A549 (cell line): ENCODE results near the gene PSMB8. TPM values are rescaled to one million over a fixed set of nuclear protein-coding genes. Genes with fewer than 3 reads are reported as not detected.
A peak's percentile ranks its signal among the peaks of the same experiment; 100 is the strongest.

ENCODE experiments used
- ATAC-seq, 2 experiments: fragments of 200-7000 bp in 1 of 2; fragments of >200 bp in 1 of 2; cut with Nextera tagmentation in 1 of 2; cut with Tn5 transposase in 1 of 2; 3 replicates each; pipeline versions ENCODE4 v1.8.0 to v1.9.1; 2018 to 2020; ENCODE audit warnings: mild to moderate bottlenecking in 1 of 2, moderate library complexity in 1 of 2
- CTCF ChIA-PET: fragments of 300-600 bp; sonication (Branson Sonifier 250); formaldehyde crosslinking; extraction: SDS; loops from one replicate; lab custom pipeline; 2021; ENCODE audit warnings: antibody characterized with exemption, inconsistent platforms; lab: Yijun Ruan, JAX
- POLR2A ChIA-PET: fragments of 350-600 bp; formaldehyde crosslinking; extraction: SDS; loops from one replicate; lab custom pipeline; 2021; ENCODE audit warnings: antibody characterized with exemption, inconsistent platforms; lab: Yijun Ruan, JAX
- DNase-seq, 2 experiments: peaks; one replicate each; pipeline versions ENCODE4 v3.0.0 to v3.0.0-alpha.2; 2011 to 2016; ENCODE audit warnings: low read depth in 1 of 2, low spot score in 1 of 2
- FAIRE-seq: peaks from 2 replicates; lab custom pipeline; 2011; peaks lifted over from hg19 to GRCh38; lab: Jason Lieb, UNC
- H3K27ac ChIP-seq, 2 experiments: fragments of >200 bp; sonication (Bioruptor Twin); formaldehyde crosslinking; 3 replicates each; pipeline ENCODE4 v1.5.1; 2016 to 2017
- H3K4me1 ChIP-seq: fragments of >200 bp; sonication (Bioruptor Twin); formaldehyde crosslinking; 3 replicates; pipeline ENCODE4 v1.6.1; 2016
- H3K4me2 ChIP-seq: fragments of >200 bp; sonication (Bioruptor Twin); formaldehyde crosslinking; 3 replicates; pipeline ENCODE4 v1.6.1; 2016
- H3K4me3 ChIP-seq: fragments of >200 bp; sonication (Bioruptor Twin); formaldehyde crosslinking; 3 replicates; pipeline ENCODE4 v1.5.1; 2016
- H3K9me3 ChIP-seq: fragments of >200 bp; sonication (Bioruptor Twin); formaldehyde crosslinking; 3 replicates; pipeline ENCODE4 v1.6.1; 2016
- CTCF ChIP-seq: fragments of >200 bp; sonication (Bioruptor Twin); formaldehyde crosslinking; IDR thresholded peaks from 3 replicates; pipeline ENCODE4 v1.5.1; 2016
- ELK1 ChIP-seq: fragments of 150-350 bp; IDR thresholded peaks from 2 replicates; pipeline ENCODE4 v1.6.1; 2014; ENCODE audit warnings: low read depth, mild to moderate bottlenecking, low read length
- FOSB ChIP-seq: fragments of 250-450 bp; sonication (Bioruptor Pico); IDR thresholded peaks from 2 replicates; pipeline ENCODE4 v1.5.0; 2020; ENCODE audit warnings: mild to moderate bottlenecking, moderate library complexity
- FOXS1 ChIP-seq: fragments of 250-450 bp; sonication (Bioruptor Pico); IDR thresholded peaks from 2 replicates; pipeline ENCODE4 v1.5.0; 2020; ENCODE audit warnings: mild to moderate bottlenecking, moderate library complexity
- GATA3 ChIP-seq: IDR thresholded peaks from 2 replicates; pipeline ENCODE4 v1.6.1; 2012; ENCODE audit warnings: borderline replicate concordance
- HDAC2 ChIP-seq: fragments of 200-600 bp; sonication (generic); IDR thresholded peaks from 2 replicates; pipeline ENCODE4 v1.6.1; 2016
- HES2 ChIP-seq: fragments of >200 bp; sonication (Bioruptor Twin); formaldehyde crosslinking; IDR thresholded peaks from 2 replicates; pipeline ENCODE4 v1.6.1; 2016
- KDM1A ChIP-seq: fragments of 200-600 bp; sonication (generic); IDR thresholded peaks from 2 replicates; pipeline ENCODE4 v1.6.1; 2016; ENCODE audit warnings: low read depth, mild to moderate bottlenecking
- KDM5A ChIP-seq: fragments of 200-600 bp; sonication (generic); IDR thresholded peaks from 2 replicates; pipeline ENCODE4 v1.6.1; 2016; ENCODE audit warnings: antibody characterized with exemption, mild to moderate bottlenecking
- MAFK ChIP-seq: fragments of 450-650 bp; IDR thresholded peaks from 2 replicates; pipeline ENCODE4 v1.6.1; 2014; ENCODE audit not compliant: partially characterized antibody
- MAX ChIP-seq: IDR thresholded peaks from 2 replicates; pipeline ENCODE4 v1.6.1; 2012
- PBX3 ChIP-seq: IDR thresholded peaks from 2 replicates; pipeline ENCODE4 v1.6.1; 2012
- RARB ChIP-seq: fragments of 250-450 bp; sonication (Bioruptor Pico); IDR thresholded peaks from 2 replicates; pipeline ENCODE4 v1.8.0; 2021; ENCODE audit warnings: mild to moderate bottlenecking, moderate library complexity
- WGBS: methylation state at CpG from one replicate; pipeline ENCODE4 v1.1.6; 2017; ENCODE audit errors: missing lambda C conversion rate; 5-methylcytosine and 5-hydroxymethylcytosine counted together
- polyA plus RNA-seq, 4 experiments: library from polyadenylated mRNA; depleted of rRNA in 3 of 4; stranded (reverse); fragments of >200 nt; fragmentation: RNase III in 1 of 4; extraction: RNeasy Plus Mini Kit Qiagen cat#74134 plus additional on column Dnase treatment in 1 of 4; gene quantifications; 2 replicates in 3 of 4; 3 replicates in 1 of 4; pipeline ENCODE4 v1.2.3, GENCODE V29; 2011 to 2017

PSMB8 gene
- polyA plus RNA-seq, 2 of the 4 experiments (the other 2 are of a cell fraction): 14.6 to 20.2 TPM

GRCh38 chr6:32860674-32861073 is 16.8 kb upstream of the PSMB8 start (continued):
- no peak for TF ChIP-seq CTCF
- no peak for TF ChIP-seq KDM1A
- TF ChIP-seq, all 56 proteins: peak for 0

- ATAC-seq (no peak), DNase-seq (no peak), FAIRE-seq (no peak)
- Histone ChIP-seq H3K4me2 (no peak overlapping the region), H3K4me3 (no peak overlapping the region), H3K9me3 (no peaks in the 10 kb centered on the region), H3K4me1 (peaks cover 13% of the 10 kb centered on the region), H3K27ac (no peak overlapping the region)
- TF ChIP-seq RARB (CRISPR knock-in tag) (no peak), MAX (no peak), MAFK (peak; percentile 68)
- 72% methylated on average over 5 of the region's 5 CpGs for WGBS
- ChIA-PET POLR2A (interaction anchor here (1.1 to 1.4 kb wide), 2 partner anchors 20 to 114 kb away, joined by 3 to 4 read pairs; partner anchors contain the start of gene TAP2), CTCF (interaction anchor here (1.2 to 9.4 kb wide), 5 partner anchors 10 to 42 kb away, joined by 3 to 225 read pairs (median 6); partner anchors contain the start of genes PSMB8 and TAP2)
Observed at GRCh38 chr6:32858194-32858593, 14.3 kb upstream of the PSMB8 start.

- TF ChIP-seq HES2 (no peak), HDAC2 (no peak), PBX3 (no peak), GATA3 (no peak), KDM5A (no peak), ELK1 (no peak)
- Histone ChIP-seq H3K4me1 (peaks cover 15% of the 10 kb centered on the region), H3K9me3 (no peaks in the 10 kb centered on the region), H3K27ac (no peak overlapping the region), H3K4me2 (no peak overlapping the region), H3K4me3 (no peak overlapping the region)
- FAIRE-seq: no peak
- no peak for DNase-seq
- CTCF ChIA-PET: interaction anchor here (1.4 to 9.4 kb wide), 3 partner anchors 11 to 31 kb away, joined by 6 to 225 read pairs (median 53); partner anchors contain the start of genes PSMB8 and TAP2
- 84% methylated on average over 14 of the region's 14 CpGs for WGBS
- POLR2A ChIA-PET: interaction anchor here (1.1 kb wide), 1 partner anchor 114 kb away, joined by 3 read pairs; no protein-coding TSS in a partner anchor
- ATAC-seq: no peak
Observed at GRCh38 chr6:32857156-32857891, 13.5 kb upstream of the PSMB8 start.

GRCh38 chr6:32855467-32856174 is 11.8 kb upstream of the PSMB8 start:
- DNase-seq: no peak
- Histone ChIP-seq H3K27ac (no peak overlapping the region), H3K4me3 (no peak overlapping the region), H3K9me3 (no peaks in the 10 kb centered on the region), H3K4me1 (peaks cover 10% of the 10 kb centered on the region; the same call in 2 of the 3 replicates), H3K4me2 (no peak overlapping the region)
- FAIRE-seq: no peak
- POLR2A ChIA-PET: no interaction called here
- CTCF ChIA-PET: interaction anchor here (0.6 to 9.4 kb wide), 5 partner anchors 12 to 703 kb away, joined by 3 to 225 read pairs (median 6); partner anchors contain the start of genes PSMB8 and TAP2
- TF ChIP-seq KDM5A: no peak
- TF ChIP-seq FOSB: no peak
- TF ChIP-seq FOXS1 (CRISPR knock-in tag): no peak
- ATAC-seq: no peak
- WGBS: 77% methylated on average over 8 of the region's 8 CpGs
